GM21576 (cell line): ENCODE data around the gene MAN1A2.
"Not testable (repeated sequence)": the region's sequence is repeated elsewhere in the genome, so short reads cannot be mapped to it uniquely, and the experiment has no call there.

Experiments used
- ATAC-seq: cut with Tn5 transposase; IDR thresholded peaks from one replicate; pipeline ENCODE4 v1.9.1; 2021; ENCODE audit warnings: mild to moderate bottlenecking, moderate library complexity; ENCODE audit not compliant: unreplicated experiment

The MAN1A2 gene

DNA sequence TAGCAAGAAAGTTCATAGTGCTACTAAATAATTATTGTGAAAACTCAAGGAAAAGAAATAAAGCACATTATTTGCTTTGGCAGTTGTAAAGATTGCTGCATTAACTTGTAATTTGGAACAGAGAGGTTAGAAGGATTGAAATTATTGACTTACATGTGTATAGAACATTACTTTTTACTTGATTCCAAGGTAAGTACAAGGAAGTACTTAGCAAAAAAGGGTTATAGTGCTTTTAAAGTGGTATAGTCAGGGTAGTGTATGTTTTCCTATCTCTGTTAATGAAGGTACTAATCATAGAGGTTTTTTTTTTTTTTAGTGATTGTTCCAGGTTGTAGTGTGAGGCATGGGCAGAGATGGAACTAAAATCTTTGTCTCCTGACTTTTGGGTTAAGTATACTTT is 29.4 kb downstream of the MAN1A2 start:
- no peak for ATAC-seq

DNA sequence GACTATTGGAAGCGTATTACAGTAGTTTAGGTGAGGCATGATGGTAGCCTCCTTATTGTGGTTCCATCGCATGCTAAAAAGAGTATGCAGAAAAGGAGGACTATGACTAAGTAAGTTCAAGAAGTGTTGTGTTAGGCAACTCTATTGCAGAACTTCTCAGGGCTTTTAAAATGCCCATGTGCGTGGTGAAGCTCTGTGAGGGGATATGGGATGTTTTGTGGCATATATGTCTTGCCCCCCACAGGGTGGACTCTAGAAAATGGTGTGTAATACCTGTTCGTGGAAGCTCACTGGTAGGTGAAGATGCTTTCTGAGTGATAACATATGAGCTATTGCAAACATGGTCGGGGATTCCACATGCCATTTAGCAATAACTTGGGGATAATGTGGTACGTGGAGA is 31.7 kb downstream of the MAN1A2 start:
- no peak for ATAC-seq

DNA sequence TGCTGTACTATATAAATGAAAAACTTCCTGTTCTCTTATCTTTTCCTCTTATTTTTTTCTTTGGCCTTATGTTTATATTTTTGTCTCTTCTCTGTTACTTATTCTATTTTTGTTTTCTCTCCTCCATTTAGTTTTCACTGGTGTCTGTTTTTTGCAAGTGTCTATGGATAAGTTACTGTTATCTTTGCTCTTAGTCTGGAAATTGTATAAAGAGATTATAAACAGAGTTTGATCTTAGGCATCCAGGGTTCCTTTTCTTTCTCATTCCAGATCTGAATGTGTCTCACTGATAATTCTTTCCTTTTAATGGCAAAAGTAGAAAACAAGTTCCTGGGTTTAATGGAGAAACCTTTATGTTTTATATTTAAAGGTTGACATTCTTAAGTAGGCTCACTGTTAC is 34.5 kb downstream of the MAN1A2 start:
- no peak for ATAC-seq

DNA sequence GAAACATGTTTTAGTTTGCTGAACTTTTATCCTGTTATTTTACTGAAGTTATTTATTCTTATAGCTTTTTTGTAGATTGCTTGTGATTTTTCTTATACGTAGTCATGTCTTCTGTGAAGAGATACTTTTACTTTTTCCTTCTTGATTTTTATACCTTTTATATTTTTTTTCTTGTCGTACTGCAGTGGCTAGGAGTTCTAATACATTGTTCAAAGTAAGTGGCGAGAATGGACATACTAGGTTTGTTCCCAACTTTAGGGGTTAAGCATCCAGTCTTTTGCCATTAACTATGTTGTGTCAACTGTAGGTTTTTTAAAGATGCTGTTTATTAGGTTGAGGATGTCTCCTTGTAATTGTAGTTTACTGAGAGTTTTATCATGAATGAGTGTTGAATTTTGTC is 36.3 kb downstream of the MAN1A2 start:
- no peak for ATAC-seq

DNA sequence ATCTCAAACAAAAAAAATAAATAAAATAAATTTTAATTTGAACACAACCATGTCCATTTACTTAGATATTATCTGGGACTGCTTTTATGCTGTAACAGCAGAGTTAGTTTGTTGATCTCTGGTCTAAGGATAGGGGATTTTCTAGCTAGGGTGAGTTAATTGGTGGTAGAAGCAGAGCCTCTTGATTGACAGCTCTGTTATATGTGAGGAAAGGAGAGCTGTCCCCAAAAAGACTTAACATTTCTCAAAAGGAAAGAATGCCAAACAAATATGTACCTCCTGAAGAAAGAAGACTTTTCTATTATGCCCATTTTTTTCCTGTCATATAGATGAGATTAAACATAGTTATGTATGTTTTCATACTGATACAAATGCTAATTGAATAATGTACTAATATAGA is 37.8 kb downstream of the MAN1A2 start:
- ATAC-seq, result no peak

DNA sequence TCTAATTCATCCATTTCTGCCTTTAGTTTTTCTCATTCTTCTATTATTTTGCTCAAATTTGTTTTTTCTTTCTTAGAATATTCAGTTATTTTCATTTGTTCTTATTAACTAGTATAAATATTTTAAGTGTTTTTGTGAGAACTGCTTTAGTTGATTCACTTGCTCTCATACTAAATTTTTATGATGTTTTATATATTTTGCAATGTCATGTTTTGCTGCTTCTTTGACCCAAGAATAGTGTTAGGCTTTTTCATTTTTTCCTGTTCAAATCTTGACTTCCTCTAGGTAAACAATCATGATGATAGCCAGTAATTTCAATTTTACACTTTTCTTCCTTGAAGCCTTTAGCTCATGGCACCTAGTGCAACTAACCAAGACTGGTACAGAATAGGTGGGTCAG is 45.2 kb downstream of the MAN1A2 start:
- no peak for ATAC-seq

DNA sequence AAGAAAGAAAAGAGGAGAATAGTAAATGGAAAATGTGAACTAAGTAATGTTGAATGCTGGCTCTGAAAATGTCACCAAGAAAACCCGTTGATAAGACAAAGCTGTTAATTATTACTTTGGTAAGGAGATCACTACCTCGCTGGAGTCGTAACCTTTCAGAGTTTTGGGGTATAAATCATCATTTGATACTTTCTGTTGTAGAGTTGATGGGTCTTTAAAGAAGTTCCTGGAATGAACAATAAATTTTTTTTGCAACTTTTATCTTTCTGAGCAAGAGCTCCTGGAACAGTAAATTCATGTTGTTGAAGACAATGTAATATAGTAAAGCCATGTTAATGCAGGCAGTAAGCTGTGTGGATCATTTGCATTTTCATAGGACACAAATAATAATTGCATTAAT is 46.2 kb downstream of the MAN1A2 start:
- ATAC-seq, result no peak

DNA sequence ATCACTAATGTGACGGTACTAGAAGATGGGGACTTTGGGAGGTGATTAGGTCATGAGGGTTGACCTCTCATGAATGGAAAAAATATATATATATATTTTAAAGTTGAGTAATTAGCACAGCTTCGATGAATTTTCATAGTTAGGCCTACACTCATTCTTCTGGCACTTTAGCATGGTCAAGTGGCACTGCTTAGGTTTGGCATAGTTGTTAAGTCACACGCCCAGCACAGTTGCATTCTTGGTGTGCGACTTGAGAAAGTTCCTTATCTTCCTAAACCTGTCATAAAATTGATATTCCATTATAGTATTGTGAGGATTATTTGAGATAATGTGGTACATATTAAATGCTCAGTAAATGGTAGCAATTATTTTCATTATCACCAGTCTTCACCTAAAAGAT is 47.7 kb downstream of the MAN1A2 start:
- ATAC-seq, result no peak

DNA sequence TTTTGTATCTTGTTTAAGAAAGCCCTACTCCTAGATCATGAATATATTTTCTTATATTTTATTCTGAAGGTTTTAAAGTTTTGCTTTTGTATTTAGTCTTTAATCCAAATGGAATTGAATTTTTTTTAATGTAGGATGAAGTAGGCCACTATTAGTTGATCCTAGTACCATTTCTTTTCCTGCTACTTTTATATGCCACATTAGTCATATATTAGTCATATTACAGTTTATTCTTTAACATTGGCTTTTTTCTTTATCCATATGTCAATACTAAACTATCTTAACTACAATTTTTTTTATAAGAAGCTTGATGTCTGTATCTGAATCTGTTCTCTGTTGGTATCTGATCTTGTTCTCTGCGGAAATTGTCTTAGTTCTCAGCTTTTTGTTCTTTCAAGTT is 48.8 kb downstream of the MAN1A2 start:
- ATAC-seq, result no peak

DNA sequence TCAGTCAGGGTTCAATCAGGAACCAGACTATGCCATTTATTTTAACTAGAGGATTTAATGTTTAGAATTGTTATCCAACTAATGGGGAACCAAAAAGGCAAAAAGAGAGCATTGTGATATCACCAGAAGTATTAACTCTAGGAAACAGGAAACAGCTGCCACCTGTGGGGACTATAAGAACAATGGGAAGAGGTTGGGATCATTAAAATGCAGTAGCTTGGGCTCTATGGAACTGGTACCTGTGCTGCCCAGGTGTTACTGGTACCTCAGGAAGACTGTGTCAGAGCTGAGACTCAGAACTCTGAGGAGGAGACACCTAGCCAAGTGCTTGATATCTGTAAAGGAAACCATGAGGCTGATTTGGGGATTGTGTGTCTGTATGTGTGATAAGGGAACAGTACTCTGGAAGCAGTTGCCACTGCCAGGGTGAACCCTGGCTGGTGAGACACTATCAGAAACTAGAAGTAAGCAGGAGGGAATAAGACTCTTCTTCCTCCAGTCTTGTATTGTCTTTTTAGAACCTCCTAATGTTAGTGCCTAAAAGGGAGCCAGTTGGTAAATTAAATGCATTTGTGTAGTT is 49.4 kb downstream of the MAN1A2 start:
- no peak for ATAC-seq

DNA sequence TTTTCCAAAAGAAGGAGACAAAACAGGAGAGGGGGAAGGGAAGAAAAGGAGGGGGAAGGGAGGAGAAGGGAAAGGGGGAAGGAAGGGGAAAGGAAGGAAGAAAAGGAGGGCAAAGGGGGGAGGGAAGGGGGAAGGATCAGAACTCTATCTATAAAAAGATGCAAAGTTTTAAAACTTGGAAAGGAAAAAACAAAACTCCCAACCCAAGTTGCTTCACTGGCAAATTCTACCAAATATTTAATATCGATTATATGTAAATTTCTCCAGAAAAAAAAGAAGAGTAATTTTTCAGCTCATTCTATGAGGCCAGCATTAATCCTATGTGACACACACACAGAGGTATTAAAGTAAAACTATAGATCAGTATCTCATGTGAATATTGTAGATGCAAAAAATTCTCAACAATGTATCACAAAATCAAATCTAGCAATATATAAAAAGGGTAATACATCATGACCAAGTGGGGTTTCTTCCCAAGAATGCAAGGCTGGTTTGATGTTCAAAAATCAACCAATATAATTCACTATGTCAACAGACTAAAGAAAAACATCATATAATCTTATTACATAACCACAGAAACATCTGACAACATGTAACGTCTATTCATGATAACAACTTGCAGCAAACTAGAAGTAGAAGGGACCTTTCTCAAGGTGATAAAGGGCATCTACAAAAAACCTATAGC is 57.9 kb downstream of the MAN1A2 start:
- ATAC-seq, result no peak

DNA sequence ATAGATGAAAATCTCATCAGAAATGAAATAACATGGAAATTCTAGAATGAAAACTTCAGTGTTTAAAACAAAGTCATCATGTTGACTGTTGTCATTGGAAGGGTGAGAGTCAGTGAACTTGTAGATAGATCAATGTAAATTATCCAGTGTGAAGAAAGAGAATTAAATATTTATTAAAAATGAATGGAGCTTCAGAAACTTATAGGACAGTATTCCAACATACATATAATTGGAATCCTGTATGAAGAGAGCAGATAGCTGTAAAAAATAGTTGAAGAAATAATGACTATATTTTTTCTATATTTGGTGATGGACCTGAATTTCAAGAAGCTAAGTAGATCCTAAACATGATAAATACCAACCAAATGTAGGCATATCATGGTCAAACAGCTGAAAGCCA is 60.0 kb downstream of the MAN1A2 start:
- no peak for ATAC-seq

DNA sequence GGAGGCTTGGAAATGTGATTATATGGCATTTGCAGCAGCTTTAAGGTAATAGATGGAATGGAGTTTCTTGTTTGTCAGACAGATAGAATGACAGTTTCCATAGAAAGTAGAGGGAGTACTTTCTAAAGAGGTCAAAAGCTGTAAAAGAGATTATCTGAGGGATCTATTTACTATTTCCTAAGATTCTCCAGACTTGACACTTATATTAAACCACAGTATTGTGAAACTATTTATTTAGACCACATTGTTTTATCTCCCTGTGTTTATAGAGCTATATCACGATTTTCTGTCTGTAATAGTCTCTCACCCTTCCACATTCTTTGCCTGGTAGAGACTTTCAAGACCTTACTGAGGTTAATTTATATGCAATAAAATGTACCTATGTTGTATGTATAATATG is 66.7 kb downstream of the MAN1A2 start:
- no peak for ATAC-seq

DNA sequence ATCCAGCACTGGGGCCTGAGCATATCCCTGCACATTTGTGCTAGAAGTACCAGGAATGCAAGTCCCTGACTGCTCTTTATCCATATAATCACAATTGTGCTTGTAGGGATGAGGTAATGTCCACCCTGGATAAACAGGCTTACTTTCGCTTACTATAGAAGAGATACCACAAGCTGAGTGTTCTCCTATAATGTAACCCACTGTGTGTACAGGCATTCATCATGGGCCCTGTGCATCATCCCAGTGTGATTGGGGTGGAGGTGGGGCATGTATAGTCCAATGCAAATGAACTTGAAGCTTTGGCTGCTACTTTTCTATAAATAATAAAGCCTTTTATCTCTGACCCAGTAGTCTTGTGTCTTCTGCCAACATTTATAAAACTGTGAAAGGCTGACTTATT is 69.3 kb downstream of the MAN1A2 start:
- ATAC-seq, result no peak

DNA sequence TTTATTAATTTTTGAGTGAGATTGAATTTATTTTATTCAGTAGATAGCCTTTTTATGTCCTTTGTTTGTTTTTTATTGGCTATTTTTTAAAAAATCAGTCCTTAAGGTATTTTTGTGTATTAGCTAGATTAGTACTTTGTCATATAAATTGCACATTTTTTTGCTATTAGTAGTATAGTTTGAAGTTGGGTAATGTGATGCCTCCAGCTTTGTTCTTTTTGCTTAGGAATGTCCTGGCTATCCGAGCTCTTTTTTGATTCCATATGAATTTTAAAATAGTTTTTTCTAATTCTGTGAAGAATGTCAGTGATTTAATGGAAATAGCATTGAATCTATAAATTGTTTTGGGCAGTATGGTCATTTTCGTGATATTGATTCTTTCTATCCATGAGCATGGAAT is 80.4 kb downstream of the MAN1A2 start:
- no peak for ATAC-seq

DNA sequence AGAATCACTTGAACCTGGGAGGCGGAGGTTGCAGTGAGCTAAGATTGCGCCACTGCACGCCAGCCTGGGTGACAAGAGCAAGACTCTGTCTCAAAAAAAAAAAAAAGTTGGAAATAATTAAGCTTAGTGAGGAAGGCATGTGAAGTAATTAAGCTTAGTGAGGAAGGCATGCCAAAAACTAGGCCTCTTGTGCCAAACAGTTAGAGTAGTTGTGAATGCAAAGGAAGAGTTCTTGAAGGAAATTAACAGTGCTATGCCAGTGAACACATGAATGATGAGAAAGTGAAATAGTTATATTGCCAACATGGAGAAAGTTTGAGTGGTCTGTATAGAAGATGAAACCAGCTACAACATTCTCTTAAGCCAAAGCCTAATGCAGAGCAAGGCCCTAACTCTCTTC is 85.0 kb downstream of the MAN1A2 start:
- ATAC-seq, result no peak

DNA sequence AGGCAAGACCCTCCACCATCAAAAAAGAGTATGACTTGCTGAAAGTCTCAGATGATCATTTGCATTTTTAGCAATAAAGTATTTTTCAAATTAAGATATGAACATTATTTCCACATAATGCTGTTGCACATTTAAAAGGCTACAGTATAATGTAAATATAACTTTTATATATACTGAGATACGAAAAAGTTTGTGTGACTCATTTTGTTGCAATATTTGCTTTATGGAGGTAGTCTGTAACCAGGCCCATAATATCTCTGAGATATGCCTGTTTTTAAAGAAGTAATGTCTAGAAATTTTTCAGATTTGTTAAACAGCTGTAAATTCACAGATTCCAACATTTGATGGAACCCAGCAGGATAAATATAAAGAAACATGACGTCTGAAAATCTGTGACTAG is 86.7 kb downstream of the MAN1A2 start:
- ATAC-seq, result no peak

DNA sequence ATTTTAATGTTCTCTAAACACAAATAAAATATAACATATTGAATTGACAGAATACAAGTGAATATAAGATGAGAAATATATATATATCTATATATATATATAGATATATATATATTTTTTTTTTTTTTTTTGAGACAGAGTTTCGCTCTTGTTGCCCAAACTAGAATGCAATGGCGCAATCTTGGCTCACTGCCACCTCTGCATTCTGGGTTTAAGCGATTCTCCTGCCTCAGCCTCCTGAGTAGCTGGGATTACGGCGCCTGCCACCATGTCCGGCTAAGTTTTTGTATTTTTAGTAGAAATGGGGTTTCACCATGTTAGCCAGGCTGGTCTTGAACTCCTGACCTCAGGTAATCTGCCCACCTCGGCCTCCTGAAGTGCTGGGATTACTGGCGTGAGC is 91.2 kb downstream of the MAN1A2 start:
- not testable (repeated sequence) for ATAC-seq

DNA sequence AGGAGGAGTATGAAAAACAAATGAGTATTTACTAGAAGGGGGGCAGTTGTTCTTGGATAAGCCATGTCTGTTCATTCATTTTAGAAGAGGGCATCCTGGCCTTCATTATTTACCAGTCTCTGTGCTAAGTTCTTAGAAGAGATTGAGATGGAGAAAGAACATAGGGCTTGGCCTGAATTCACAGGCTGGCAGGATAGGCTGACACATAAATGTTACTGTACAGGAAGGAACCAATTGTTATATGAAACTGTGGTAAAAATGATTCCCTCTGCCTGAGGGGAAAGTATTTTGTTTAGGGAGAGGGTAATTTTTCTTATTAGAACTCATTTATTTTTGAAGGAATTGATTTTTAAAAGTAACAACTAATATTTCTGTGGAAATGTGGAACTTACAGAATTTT is 99.5 kb downstream of the MAN1A2 start:
- ATAC-seq, result no peak

DNA sequence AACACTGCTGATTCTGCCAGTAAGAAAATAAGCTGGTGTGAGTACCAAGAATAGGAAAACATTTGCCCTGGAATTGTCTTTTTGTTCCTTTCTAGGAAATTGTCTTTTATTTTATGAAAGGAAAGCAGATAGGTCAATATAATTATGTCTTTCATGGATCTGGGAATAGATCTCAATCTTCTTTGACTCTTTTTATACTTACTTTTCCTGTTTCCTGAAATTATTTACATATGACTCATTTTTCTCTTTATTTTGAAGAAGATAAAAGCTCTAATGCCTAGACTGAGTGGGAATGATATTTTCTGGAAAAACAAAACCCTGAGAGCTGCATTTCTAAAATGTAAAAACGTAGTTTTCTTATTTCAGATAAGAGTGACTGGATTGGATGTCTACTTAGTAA is 100.1 kb downstream of the MAN1A2 start:
- ATAC-seq, result no peak

DNA sequence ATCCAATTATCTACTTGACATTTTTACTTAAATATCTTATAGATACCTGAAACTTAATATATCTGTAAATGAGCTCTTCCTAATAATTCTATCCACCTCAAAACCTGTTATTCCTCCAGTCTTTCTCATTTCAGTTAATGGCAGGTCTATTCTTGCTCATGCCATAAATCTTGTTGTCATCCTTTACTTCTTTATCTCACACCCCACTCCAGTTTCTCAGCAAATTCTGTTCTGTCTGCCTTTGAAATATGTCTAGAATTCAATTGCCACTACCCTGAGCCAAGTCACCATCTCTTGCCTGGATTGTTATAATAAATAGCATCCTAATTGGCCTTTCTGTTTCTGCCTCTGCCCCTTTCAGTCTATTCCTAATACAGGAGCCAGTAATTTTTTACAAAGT is 105.8 kb downstream of the MAN1A2 start:
- ATAC-seq, result no peak

DNA sequence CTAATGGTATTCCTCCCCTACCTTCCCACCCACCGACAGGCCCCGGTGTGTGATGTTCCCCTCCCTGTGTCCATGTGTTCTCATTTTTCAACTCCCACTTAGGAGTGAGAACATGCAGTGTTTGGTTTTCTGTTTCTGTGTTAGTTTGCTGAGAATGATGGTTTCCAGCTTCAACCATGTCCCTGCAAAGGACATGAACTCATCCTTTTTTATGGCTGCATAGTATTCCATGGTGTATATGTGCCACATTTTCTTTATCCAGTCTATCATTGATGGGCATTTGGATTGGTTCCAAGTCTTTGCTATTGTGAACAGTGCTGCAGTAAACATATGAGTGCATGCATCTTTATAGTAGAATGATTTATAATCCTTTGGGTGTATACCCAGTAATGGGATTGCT is 108.2 kb downstream of the MAN1A2 start:
- ATAC-seq, result not testable (repeated sequence)

DNA sequence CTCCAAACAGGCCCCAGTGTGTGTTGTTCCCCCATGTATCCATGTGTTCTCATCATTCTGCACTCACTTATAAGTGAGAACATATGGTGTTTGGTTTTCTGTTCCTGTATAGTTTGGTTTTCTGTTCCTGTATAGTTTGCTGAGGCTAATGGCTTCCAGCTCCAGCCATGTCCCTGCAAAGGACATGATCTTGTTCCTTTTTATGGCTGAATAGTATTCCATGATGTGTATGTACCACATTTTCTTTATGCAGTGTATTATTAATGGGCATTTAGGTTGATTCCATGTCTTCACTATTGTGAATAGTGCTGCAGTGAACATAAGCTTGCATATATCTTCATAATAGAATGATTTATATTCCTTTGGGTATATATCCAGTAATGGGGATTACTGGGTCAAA is 111.8 kb downstream of the MAN1A2 start:
- ATAC-seq, result no peak
